ENCODE measurements around the gene LEFTY1. TPM values are rescaled to one million over a fixed set of nuclear protein-coding genes. Genes with fewer than 3 reads are reported as not detected.

The LEFTY1 gene
- total RNA-seq, 1 experiment from 2014 or later: not detected

DNA sequence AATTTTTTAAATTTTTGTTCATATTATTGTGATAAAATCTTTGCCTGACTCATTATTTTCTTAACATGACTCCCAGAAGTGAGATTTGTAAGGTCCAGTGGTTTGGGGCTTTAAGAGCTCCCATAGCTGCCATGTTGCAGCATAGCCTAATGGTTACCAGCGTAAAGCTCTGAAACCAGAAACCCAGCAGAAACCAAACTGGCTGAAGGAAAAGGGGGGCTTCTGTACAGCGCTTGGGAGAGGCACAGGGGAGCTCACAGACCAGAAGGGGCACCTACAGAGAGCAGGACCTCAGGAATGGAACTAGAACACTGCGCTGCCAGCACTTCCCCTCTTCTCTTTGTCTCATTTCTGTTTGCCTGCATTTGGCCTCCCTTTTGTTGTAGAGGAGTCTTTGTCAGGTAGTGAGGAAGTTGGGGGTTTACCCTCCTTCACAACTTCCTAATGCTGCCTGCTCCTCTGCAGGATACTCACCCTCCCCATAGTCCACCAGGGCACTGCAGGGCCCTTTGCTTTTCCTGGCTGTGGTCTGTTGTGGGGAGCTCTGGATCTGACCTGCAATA lies 37.7 kb upstream of the LEFTY1 start:
- in situ Hi-C loops (cut with HindIII; ENCODE audit: low pct_unique_long_range_greater_than_20kb, low sequenced_read_pairs) (no loop called here), intact Hi-C loops (cut with micrococcal nuclease; ENCODE audit: unreplicated experiment) (no loop called here)
- ChIA-PET POLR2A (no interaction called here), CTCF (interaction anchor here (0.6 kb wide), 1 partner anchor 81 kb away, joined by 4 read pairs; no protein-coding TSS in a partner anchor)
- Histone ChIP-seq H3K4me1 (ENCODE audit: control insufficient read depth, insufficient read depth, low read length) (peaks cover 17% of the 10 kb centered on the region), H3K36me3 (ENCODE audit: control insufficient read depth, insufficient read depth, low read length) (peaks cover 12% of the 10 kb centered on the region; the same call in 1 of the 2 replicates), H3K4me3 (ENCODE audit: low read depth in 2 of 2, low read length in 2 of 2) (no peak overlapping the region), H3K27ac (ENCODE audit: low read length) (no peak overlapping the region), H3K27me3 (ENCODE audit: control insufficient read depth, insufficient read depth, low read length) (no peaks in the 10 kb centered on the region), H3K9me3 (ENCODE audit: control insufficient read depth, insufficient read depth, low read depth, low read length) (no peaks in the 10 kb centered on the region)
- ATAC-seq (no peak), DNase-seq (ENCODE audit: low read depth, low spot score) (no peak)
- TF ChIP-seq TCF7L2 (IDR thresholded peaks at IDR 0.05; ENCODE audit: low read depth, low read length) (no peak), SIN3A (IDR thresholded peaks at IDR 0.05; ENCODE audit: borderline replicate concordance, insufficient read depth, low read depth, low read length) (no peak), POLR2AphosphoS5 (IDR thresholded peaks at IDR 0.05; ENCODE audit: low read depth, low read length) (no peak)
- TF ChIP-seq, protein P1, sequence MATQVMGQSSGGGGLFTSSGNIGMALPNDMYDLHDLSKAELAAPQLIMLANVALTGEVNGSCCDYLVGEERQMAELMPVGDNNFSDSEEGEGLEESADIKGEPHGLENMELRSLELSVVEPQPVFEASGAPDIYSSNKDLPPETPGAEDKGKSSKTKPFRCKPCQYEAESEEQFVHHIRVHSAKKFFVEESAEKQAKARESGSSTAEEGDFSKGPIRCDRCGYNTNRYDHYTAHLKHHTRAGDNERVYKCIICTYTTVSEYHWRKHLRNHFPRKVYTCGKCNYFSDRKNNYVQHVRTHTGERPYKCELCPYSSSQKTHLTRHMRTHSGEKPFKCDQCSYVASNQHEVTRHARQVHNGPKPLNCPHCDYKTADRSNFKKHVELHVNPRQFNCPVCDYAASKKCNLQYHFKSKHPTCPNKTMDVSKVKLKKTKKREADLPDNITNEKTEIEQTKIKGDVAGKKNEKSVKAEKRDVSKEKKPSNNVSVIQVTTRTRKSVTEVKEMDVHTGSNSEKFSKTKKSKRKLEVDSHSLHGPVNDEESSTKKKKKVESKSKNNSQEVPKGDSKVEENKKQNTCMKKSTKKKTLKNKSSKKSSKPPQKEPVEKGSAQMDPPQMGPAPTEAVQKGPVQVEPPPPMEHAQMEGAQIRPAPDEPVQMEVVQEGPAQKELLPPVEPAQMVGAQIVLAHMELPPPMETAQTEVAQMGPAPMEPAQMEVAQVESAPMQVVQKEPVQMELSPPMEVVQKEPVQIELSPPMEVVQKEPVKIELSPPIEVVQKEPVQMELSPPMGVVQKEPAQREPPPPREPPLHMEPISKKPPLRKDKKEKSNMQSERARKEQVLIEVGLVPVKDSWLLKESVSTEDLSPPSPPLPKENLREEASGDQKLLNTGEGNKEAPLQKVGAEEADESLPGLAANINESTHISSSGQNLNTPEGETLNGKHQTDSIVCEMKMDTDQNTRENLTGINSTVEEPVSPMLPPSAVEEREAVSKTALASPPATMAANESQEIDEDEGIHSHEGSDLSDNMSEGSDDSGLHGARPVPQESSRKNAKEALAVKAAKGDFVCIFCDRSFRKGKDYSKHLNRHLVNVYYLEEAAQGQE (IDR thresholded peaks at IDR 0.05; ENCODE audit: insufficient read depth in 1 of 2, low read depth in 2 of 2, low read length in 1 of 2): no peak
- TF ChIP-seq, protein P2, sequence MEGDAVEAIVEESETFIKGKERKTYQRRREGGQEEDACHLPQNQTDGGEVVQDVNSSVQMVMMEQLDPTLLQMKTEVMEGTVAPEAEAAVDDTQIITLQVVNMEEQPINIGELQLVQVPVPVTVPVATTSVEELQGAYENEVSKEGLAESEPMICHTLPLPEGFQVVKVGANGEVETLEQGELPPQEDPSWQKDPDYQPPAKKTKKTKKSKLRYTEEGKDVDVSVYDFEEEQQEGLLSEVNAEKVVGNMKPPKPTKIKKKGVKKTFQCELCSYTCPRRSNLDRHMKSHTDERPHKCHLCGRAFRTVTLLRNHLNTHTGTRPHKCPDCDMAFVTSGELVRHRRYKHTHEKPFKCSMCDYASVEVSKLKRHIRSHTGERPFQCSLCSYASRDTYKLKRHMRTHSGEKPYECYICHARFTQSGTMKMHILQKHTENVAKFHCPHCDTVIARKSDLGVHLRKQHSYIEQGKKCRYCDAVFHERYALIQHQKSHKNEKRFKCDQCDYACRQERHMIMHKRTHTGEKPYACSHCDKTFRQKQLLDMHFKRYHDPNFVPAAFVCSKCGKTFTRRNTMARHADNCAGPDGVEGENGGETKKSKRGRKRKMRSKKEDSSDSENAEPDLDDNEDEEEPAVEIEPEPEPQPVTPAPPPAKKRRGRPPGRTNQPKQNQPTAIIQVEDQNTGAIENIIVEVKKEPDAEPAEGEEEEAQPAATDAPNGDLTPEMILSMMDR (IDR thresholded peaks at IDR 0.05): no peak
- no TSS peak for BruUV-seq (replicated peaks)

DNA sequence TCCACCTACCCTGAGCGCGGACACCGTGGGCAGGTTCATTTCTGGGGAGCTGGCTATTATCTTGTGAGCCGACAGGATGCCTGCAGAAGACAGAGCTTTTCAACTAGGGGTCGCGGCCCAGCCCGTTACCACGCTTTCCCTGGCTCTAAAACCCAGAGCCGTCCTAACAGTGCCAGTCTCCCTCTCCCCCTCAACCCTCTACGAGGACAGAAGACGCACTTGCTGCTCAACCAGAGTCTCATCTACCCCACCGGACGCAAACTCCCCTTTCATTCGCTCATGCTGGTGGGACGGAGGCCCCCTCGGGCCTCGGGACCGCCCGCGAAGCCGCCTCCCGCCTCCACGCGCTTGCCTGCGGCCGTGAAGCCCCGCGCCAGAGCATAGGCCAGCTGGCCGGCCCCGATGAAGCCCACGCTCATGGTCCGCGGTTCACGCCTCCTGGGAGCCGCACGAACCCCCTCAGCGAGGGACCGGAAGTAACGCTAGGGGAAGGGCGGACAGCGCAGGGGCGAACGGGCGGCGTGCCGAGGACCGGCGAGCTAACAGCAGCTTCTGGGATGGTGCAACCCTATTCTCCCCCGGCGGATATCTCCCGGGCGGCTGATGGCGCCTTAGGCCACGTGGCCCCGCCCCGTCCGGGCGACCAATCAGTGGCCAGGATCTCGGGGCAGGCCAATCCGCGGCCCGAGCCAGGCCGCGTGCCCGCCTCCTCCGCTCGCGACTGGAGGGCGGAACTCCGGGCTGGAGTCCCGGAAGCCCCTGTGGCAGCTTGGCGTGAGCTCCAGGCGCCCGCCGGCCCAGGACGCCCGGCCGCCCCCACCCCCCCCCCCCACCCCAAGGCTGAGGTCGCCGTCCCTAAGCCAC lies 35.0 kb upstream of the LEFTY1 start, which contains the start of gene PYCR2:
Gene PYCR2 (minus strand): TSS at position 559 of the 864 bp plus-strand sequence. CDS start 140 bp downstream, at position 419.
- intact Hi-C loops (cut with micrococcal nuclease; ENCODE audit: unreplicated experiment) (no loop called here), in situ Hi-C loops (cut with HindIII; ENCODE audit: low pct_unique_long_range_greater_than_20kb, low sequenced_read_pairs) (no loop called here)
- Histone ChIP-seq H3K4me1 (ENCODE audit: control insufficient read depth, insufficient read depth, low read length) (peaks cover 17% of the 10 kb centered on the region), H3K4me3 (ENCODE audit: low read depth in 2 of 2, low read length in 2 of 2) (peak within 1 kb of the TSS; percentile 72 to 99), H3K9me3 (ENCODE audit: control insufficient read depth, insufficient read depth, low read depth, low read length) (no peaks in the 10 kb centered on the region), H3K36me3 (ENCODE audit: control insufficient read depth, insufficient read depth, low read length) (peaks cover 15% of the 10 kb centered on the region; the same call in 1 of the 2 replicates), H3K27me3 (ENCODE audit: control insufficient read depth, insufficient read depth, low read length) (no peaks in the 10 kb centered on the region), H3K27ac (ENCODE audit: low read length) (peak within 1 kb of the TSS; percentile 96)
- TF ChIP-seq SIN3A (IDR thresholded peaks at IDR 0.05; ENCODE audit: borderline replicate concordance, insufficient read depth, low read depth, low read length): 0 out of 2 replicates have a peak, but pooled peaks have one; percentile 60
- TF ChIP-seq, protein P1 (IDR thresholded peaks at IDR 0.05; ENCODE audit: insufficient read depth in 1 of 2, low read depth in 2 of 2, low read length in 1 of 2): no peak
- peak; percentile 88 for TF ChIP-seq POLR2AphosphoS5 (IDR thresholded peaks at IDR 0.05; ENCODE audit: low read depth, low read length)
- no peak for TF ChIP-seq TCF7L2 (IDR thresholded peaks at IDR 0.05; ENCODE audit: low read depth, low read length)
- POLR2A ChIA-PET: interaction anchor here (0.6 to 1.3 kb wide), 5 partner anchors 10 to 254 kb away, joined by 3 to 9 read pairs (median 5); no protein-coding TSS in a partner anchor
- DNase-seq (ENCODE audit: low read depth, low spot score) (peak; percentile 71), ATAC-seq (peak; percentile 98)
- TSS peak; percentile 92 for BruUV-seq (replicated peaks)
- CTCF ChIA-PET: no interaction called here

All from Panc1 (cell line).